SK-N-SH treated with all-trans-retinoic acid at 6 μM for 48 hours (cell line): ENCODE data around the gene SH3TC1.

ENCODE experiments used
- ATAC-seq: fragments of 200-7000 bp; cut with Tn5 transposase; 3 replicates; pipeline ENCODE4 v1.9.1; 2020; ENCODE audit warnings: mild to moderate bottlenecking, moderate library complexity
- ARNTL ChIP-seq: fragments of 450-650 bp; formaldehyde crosslinking; IDR thresholded peaks from 2 replicates; pipeline ENCODE4 v1.5.0; 2020; ENCODE audit warnings: low read depth, mild to moderate bottlenecking, moderate library complexity, borderline replicate concordance
- CSDC2 ChIP-seq: fragments of 250-450 bp; sonication (Bioruptor Pico); IDR thresholded peaks from 2 replicates; pipeline ENCODE4 v1.5.0; 2020; ENCODE audit warnings: mild to moderate bottlenecking, moderate library complexity
- ESRRG ChIP-seq: fragments of 250-450 bp; sonication (Bioruptor Pico); IDR thresholded peaks from 2 replicates; pipeline ENCODE4 v1.6.1; 2021; ENCODE audit warnings: mild to moderate bottlenecking
- GLIS3 ChIP-seq: fragments of 250-450 bp; sonication (Bioruptor Pico); IDR thresholded peaks from 2 replicates; pipeline ENCODE4 v1.5.0; 2020; ENCODE audit warnings: mild to moderate bottlenecking, moderate library complexity
- ISL1 ChIP-seq: fragments of 250-450 bp; sonication (Bioruptor Pico); IDR thresholded peaks from 2 replicates; pipeline ENCODE4 v2.1.2; 2022; ENCODE audit warnings: mild to moderate bottlenecking, moderate library complexity
- PPARA ChIP-seq: fragments of 250-450 bp; sonication (Bioruptor Pico); IDR thresholded peaks from 2 replicates; pipeline ENCODE4 v1.5.0; 2020; ENCODE audit warnings: mild to moderate bottlenecking, borderline replicate concordance
- RARB ChIP-seq: fragments of 250-450 bp; sonication (Bioruptor Pico); IDR thresholded peaks from 2 replicates; pipeline ENCODE4 v1.8.0; 2021; ENCODE audit warnings: mild to moderate bottlenecking, moderate library complexity
- SNAI2 ChIP-seq: fragments of 250-450 bp; sonication (Bioruptor Pico); IDR thresholded peaks from 2 replicates; pipeline ENCODE4 v1.5.0; 2020; ENCODE audit warnings: mild to moderate bottlenecking, moderate library complexity
- TCF4 ChIP-seq: fragments of 250-450 bp; sonication (Bioruptor Pico); IDR thresholded peaks from 2 replicates; pipeline ENCODE4 v1.8.0; 2021; ENCODE audit warnings: mild to moderate bottlenecking, moderate library complexity, borderline replicate concordance
- TOX ChIP-seq: fragments of 250-450 bp; sonication (Bioruptor Pico); IDR thresholded peaks from 2 replicates; pipeline ENCODE4 v1.8.0; 2021; ENCODE audit warnings: mild to moderate bottlenecking, moderate library complexity, borderline replicate concordance
- ZC3H10 ChIP-seq: fragments of 250-450 bp; sonication (Bioruptor Pico); IDR thresholded peaks from 2 replicates; pipeline ENCODE4 v1.5.1; 2021; ENCODE audit warnings: mild to moderate bottlenecking, moderate library complexity
- ZFP30 ChIP-seq: fragments of 450-650 bp; formaldehyde crosslinking; IDR thresholded peaks from 2 replicates; pipeline ENCODE4 v1.5.0; 2022; ENCODE audit warnings: mild to moderate bottlenecking, moderate library complexity
- ZNF565 ChIP-seq: fragments of 450-650 bp; formaldehyde crosslinking; conservative IDR thresholded peaks from 2 replicates; pipeline ENCODE4 v1.5.0; 2020; ENCODE audit warnings: low read depth, mild to moderate bottlenecking, moderate library complexity
- ZNF8 ChIP-seq: fragments of 450-650 bp; formaldehyde crosslinking; IDR thresholded peaks from 2 replicates; pipeline ENCODE4 v1.5.0; 2020; ENCODE audit warnings: mild to moderate bottlenecking, moderate library complexity
- TF ChIP-seq, protein P1 (sequence below): fragments of 250-450 bp; sonication (Bioruptor Pico); IDR thresholded peaks from 2 replicates; pipeline ENCODE4 v1.5.1; 2021; ENCODE audit warnings: mild to moderate bottlenecking, moderate library complexity
- TF ChIP-seq, protein P2 (sequence below): fragments of 250-450 bp; sonication (Bioruptor Pico); IDR thresholded peaks from 2 replicates; pipeline ENCODE4 v1.5.0; 2020; ENCODE audit warnings: mild to moderate bottlenecking, moderate library complexity
- TF ChIP-seq, protein P3 (sequence below): fragments of 250-450 bp; sonication (Bioruptor Pico); IDR thresholded peaks from 2 replicates; pipeline ENCODE4 v1.8.0; 2021; ENCODE audit warnings: low read depth, mild to moderate bottlenecking, moderate library complexity, borderline replicate concordance
- TF ChIP-seq, protein P4 (sequence below): fragments of 250-450 bp; sonication (Bioruptor Pico); IDR thresholded peaks from 2 replicates; pipeline ENCODE4 v1.5.1; 2020; ENCODE audit warnings: low read depth, mild to moderate bottlenecking, moderate library complexity

The SH3TC1 gene

DNA sequence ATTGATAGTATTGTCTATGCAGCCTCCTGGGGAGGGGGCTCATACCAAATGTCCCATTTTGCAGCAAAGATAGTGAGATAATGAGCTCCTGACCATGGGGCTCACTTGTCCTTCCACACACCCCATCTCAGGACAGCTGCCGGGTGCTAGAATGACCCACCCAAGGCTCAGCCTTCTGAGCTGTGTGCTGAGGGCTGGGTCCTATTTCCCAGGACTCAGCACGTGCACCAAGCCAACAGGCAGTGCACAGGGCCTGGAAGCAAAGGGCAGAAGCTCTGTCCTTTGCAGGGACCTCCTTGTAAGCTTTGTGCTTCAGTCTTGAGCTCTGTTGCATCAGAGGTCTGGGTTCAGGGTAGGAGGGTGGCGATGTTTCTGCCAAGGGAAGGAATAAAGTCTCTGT lies 29.3 kb upstream of the SH3TC1 start:
- TF ChIP-seq, protein P1, sequence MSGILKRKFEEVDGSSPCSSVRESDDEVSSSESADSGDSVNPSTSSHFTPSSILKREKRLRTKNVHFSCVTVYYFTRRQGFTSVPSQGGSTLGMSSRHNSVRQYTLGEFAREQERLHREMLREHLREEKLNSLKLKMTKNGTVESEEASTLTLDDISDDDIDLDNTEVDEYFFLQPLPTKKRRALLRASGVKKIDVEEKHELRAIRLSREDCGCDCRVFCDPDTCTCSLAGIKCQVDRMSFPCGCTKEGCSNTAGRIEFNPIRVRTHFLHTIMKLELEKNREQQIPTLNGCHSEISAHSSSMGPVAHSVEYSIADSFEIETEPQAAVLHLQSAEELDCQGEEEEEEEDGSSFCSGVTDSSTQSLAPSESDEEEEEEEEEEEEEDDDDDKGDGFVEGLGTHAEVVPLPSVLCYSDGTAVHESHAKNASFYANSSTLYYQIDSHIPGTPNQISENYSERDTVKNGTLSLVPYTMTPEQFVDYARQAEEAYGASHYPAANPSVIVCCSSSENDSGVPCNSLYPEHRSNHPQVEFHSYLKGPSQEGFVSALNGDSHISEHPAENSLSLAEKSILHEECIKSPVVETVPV (CRISPR knock-in tag): no peak
- TF ChIP-seq ARNTL (CRISPR knock-in tag): no peak
- TF ChIP-seq ISL1: no peak
- no peak for TF ChIP-seq ZNF565 (CRISPR knock-in tag)
- TF ChIP-seq, protein P2, sequence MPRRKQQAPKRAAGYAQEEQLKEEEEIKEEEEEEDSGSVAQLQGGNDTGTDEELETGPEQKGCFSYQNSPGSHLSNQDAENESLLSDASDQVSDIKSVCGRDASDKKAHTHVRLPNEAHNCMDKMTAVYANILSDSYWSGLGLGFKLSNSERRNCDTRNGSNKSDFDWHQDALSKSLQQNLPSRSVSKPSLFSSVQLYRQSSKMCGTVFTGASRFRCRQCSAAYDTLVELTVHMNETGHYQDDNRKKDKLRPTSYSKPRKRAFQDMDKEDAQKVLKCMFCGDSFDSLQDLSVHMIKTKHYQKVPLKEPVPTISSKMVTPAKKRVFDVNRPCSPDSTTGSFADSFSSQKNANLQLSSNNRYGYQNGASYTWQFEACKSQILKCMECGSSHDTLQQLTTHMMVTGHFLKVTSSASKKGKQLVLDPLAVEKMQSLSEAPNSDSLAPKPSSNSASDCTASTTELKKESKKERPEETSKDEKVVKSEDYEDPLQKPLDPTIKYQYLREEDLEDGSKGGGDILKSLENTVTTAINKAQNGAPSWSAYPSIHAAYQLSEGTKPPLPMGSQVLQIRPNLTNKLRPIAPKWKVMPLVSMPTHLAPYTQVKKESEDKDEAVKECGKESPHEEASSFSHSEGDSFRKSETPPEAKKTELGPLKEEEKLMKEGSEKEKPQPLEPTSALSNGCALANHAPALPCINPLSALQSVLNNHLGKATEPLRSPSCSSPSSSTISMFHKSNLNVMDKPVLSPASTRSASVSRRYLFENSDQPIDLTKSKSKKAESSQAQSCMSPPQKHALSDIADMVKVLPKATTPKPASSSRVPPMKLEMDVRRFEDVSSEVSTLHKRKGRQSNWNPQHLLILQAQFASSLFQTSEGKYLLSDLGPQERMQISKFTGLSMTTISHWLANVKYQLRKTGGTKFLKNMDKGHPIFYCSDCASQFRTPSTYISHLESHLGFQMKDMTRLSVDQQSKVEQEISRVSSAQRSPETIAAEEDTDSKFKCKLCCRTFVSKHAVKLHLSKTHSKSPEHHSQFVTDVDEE (CRISPR knock-in tag): no peak
- no peak for TF ChIP-seq ZNF8 (CRISPR knock-in tag)
- TF ChIP-seq ZFP30 (CRISPR knock-in tag): no peak
- TF ChIP-seq SNAI2 (CRISPR knock-in tag): no peak
- no peak for TF ChIP-seq RARB
- no peak for TF ChIP-seq GLIS3 (CRISPR knock-in tag)
- TF ChIP-seq CSDC2 (CRISPR knock-in tag): no peak
- no peak for ATAC-seq

DNA sequence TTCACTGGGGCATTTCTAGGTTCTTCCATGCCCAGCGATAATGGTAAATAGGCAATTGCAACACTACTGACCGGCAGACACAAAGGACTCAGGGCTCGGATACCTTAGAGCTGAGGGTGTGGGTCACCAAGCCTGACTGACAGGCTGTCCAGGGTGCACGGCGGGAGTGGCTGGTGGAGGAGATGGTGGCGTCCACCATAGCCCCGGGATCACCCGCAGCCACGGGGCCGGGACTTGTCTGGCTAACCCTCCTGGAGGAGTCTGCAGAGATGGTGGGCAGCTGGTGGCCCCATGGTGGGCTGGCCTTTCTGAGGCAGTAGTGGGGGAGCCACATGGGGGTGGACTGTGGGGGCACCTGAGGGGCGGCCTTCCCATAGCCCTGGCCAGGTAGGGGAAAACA lies 28.7 kb upstream of the SH3TC1 start:
- TF ChIP-seq, protein P2 (CRISPR knock-in tag): no peak
- no peak for ATAC-seq

DNA sequence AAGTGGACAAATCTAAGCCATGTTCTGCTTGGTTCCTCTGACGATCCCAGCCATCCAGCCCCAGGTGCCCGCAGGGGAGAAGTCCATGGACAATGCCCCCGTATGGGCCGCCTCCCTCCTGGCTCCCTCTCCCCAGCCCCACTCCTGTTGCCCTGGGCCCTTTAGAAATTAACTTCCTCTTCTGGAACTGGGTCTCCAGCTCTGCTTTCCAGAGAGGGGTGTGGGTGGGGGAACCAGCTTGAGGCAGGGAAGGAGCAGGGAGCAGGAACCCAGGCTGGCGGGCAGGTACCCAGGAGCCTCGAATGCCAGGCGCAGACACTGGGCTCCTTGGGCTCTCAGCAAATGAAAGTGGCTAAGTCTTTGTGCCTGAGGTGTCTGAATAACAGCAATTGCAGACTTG lies 27.8 kb upstream of the SH3TC1 start:
- no peak for ATAC-seq
- no peak for TF ChIP-seq ZNF565 (CRISPR knock-in tag)
- TF ChIP-seq, protein P1 (CRISPR knock-in tag): no peak
- TF ChIP-seq ISL1: no peak
- no peak for TF ChIP-seq SNAI2 (CRISPR knock-in tag)
- no peak for TF ChIP-seq ARNTL (CRISPR knock-in tag)
- no peak for TF ChIP-seq GLIS3 (CRISPR knock-in tag)
- no peak for TF ChIP-seq PPARA (CRISPR knock-in tag)
- no peak for TF ChIP-seq TOX (CRISPR knock-in tag)

DNA sequence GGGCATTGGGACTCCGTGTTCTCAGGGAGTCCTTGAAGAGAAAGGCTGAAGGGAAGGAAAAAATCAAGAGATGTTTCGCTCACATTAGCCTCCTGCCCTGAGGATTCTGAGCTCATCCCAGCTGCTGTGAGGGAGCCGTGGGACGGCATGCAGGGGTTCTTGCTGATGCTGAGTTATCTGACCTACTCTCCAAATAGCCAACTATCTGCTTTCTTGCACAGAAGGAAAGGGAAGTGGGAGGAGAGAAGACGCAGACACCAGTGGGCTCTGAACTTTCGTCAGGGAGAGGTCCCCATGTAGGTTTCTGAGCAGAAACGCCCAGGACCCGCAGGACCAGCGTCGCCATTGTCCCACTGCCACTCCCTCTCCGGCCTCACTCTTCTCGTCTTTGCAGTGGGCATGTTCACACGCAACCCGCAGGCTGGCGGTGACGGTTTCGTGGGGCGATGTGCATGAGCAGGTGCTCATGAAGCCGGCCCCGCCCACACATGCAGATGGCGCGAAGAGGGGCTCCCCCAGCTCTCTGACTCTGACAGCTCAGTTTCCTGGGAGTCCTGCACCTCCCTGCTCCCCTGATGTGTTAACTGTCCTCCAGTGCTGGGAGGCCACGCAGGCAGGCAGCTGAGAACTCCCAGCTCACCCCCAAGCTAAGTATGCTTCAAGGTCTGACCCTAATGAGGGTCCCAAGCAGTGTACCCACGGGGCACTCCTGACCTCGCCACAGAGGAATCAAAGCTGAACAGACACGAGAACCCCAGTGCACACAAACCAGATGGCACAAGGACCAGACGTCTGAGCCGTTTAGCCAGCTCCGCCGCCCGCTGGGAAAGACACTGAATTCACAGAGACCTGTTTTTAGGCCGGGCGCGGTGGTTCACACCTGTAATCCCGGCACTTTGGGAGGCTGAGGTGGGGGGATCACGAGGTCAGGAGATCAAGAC lies 26.8 kb upstream of the SH3TC1 start:
- TF ChIP-seq, protein P2 (CRISPR knock-in tag): no peak
- TF ChIP-seq ESRRG (CRISPR knock-in tag) (no peak), TCF4 (no peak), ZFP30 (CRISPR knock-in tag) (no peak), ZC3H10 (CRISPR knock-in tag) (no peak)
- TF ChIP-seq, protein P3, sequence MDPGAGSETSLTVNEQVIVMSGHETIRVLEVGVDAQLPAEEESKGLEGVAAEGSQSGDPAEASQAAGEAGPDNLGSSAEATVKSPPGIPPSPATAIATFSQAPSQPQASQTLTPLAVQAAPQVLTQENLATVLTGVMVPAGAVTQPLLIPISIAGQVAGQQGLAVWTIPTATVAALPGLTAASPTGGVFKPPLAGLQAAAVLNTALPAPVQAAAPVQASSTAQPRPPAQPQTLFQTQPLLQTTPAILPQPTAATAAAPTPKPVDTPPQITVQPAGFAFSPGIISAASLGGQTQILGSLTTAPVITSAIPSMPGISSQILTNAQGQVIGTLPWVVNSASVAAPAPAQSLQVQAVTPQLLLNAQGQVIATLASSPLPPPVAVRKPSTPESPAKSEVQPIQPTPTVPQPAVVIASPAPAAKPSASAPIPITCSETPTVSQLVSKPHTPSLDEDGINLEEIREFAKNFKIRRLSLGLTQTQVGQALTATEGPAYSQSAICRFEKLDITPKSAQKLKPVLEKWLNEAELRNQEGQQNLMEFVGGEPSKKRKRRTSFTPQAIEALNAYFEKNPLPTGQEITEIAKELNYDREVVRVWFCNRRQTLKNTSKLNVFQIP (CRISPR knock-in tag): no peak
- TF ChIP-seq, protein P4, sequence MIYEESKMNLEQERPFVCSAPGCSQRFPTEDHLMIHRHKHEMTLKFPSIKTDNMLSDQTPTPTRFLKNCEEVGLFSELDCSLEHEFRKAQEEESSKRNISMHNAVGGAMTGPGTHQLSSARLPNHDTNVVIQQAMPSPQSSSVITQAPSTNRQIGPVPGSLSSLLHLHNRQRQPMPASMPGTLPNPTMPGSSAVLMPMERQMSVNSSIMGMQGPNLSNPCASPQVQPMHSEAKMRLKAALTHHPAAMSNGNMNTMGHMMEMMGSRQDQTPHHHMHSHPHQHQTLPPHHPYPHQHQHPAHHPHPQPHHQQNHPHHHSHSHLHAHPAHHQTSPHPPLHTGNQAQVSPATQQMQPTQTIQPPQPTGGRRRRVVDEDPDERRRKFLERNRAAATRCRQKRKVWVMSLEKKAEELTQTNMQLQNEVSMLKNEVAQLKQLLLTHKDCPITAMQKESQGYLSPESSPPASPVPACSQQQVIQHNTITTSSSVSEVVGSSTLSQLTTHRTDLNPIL (CRISPR knock-in tag): no peak
- no peak for ATAC-seq
